OCI-LY7 (cell line): ENCODE measurements around the gene RFX7. TPM values are rescaled to one million over a fixed set of nuclear protein-coding genes. Genes with fewer than 3 reads are reported as not detected.

Experiments
- BruUV-seq: library from RNA; stranded (reverse); fragments of 400-500 nt; replicated peaks from 2 replicates; lab custom pipeline; 2021; lab: Mats Ljungman, UMichigan
- CTCF ChIA-PET: fragments of 300-600 bp; sonication (Branson Sonifier 250); formaldehyde crosslinking; loops from one replicate; lab custom pipeline; 2022; ENCODE audit warnings: antibody characterized with exemption; ENCODE audit not compliant: unreplicated experiment; lab: Charles Lee
- POLR2A ChIA-PET: fragments of 300-600 bp; sonication (Branson Sonifier 250); formaldehyde crosslinking; loops from one replicate; lab custom pipeline; 2022; ENCODE audit warnings: antibody characterized with exemption; lab: Charles Lee
- DNase-seq: peaks from one replicate; pipeline ENCODE4 v3.0.0-alpha.2; 2015; ENCODE audit warnings: low spot score
- H2AFZ ChIP-seq: fragments of 200-600 bp; sonication (generic), shearing (Covaris generic); 2 replicates; pipeline ENCODE4 v1.6.1; 2014; ENCODE audit warnings: mild to moderate bottlenecking, antibody characterized with exemption, low read length, moderate library complexity
- H3K27ac ChIP-seq: fragments of 200-600 bp; sonication (generic); 2 replicates; pipeline ENCODE4 v1.5.1; 2014; ENCODE audit warnings: mixed run types, low read depth, mild to moderate bottlenecking, moderate library complexity, low read length, inconsistent platforms; ENCODE audit not compliant: poor library complexity, severe bottlenecking
- H3K36me3 ChIP-seq: fragments of 200-600 bp; sonication (generic); 2 replicates; pipeline ENCODE4 v1.6.1; 2014; ENCODE audit warnings: mild to moderate bottlenecking, antibody characterized with exemption, low read length, moderate library complexity, mixed read lengths; ENCODE audit not compliant: insufficient read depth
- H3K4me1 ChIP-seq: fragments of 200-600 bp; sonication (generic); 2 replicates; pipeline ENCODE4 v1.5.1; 2014; ENCODE audit warnings: mild to moderate bottlenecking, low read length; ENCODE audit not compliant: insufficient read depth, poor library complexity, severe bottlenecking
- H3K4me2 ChIP-seq: fragments of 200-600 bp; sonication (generic); 2 replicates; pipeline ENCODE4 v1.6.1; 2014; ENCODE audit warnings: mild to moderate bottlenecking, low read length
- H3K4me3 ChIP-seq: fragments of 200-600 bp; sonication (generic); 2 replicates; pipeline ENCODE4 v1.5.1; 2014; ENCODE audit warnings: mild to moderate bottlenecking, low read depth, low read length; ENCODE audit not compliant: poor library complexity, severe bottlenecking
- H3K79me2 ChIP-seq: fragments of 200-600 bp; sonication (generic); 2 replicates; pipeline ENCODE4 v1.6.1; 2016; ENCODE audit warnings: low read depth, mild to moderate bottlenecking, low read length, moderate library complexity, mixed read lengths; ENCODE audit not compliant: insufficient read depth
- H3K9me2 ChIP-seq: fragments of 200-600 bp; sonication (generic); 2 replicates; pipeline ENCODE4 v1.6.1; 2016; ENCODE audit warnings: mild to moderate bottlenecking, low read length, mixed read lengths; ENCODE audit not compliant: insufficient read depth
- H3K9me3 ChIP-seq: fragments of 200-600 bp; sonication (generic); 2 replicates; pipeline ENCODE4 v1.6.1; 2014; ENCODE audit warnings: mild to moderate bottlenecking, mixed run types, low read length, mixed read lengths
- H4K20me1 ChIP-seq: fragments of 200-600 bp; sonication (generic); 2 replicates; pipeline ENCODE4 v1.6.1; 2014; ENCODE audit warnings: mild to moderate bottlenecking, antibody characterized with exemption, low read length, moderate library complexity, mixed read lengths; ENCODE audit not compliant: insufficient read depth
- EZH2phosphoT487 ChIP-seq: fragments of 200-600 bp; sonication (generic); IDR thresholded peaks from 2 replicates; pipeline ENCODE4 v1.6.1; 2018; ENCODE audit warnings: low read depth, borderline replicate concordance, mild to moderate bottlenecking, mixed run types, antibody characterized with exemption, low read length, moderate library complexity, mixed read lengths
- intact Hi-C: fragments of 100-400 bp; cut with micrococcal nuclease; formaldehyde crosslinking; loops from one replicate; pipeline ENCODE4 v1.10.0; 2022; ENCODE audit not compliant: unreplicated experiment
- total RNA-seq, 2 experiments: library from RNA; depleted of rRNA in 1 of 2; stranded (reverse); fragments of >200 nt in 1 of 2; shearing (Covaris generic) in 1 of 2; gene quantifications; 2 replicates each; pipeline ENCODE4 v1.2.3, GENCODE V29; 2014 to 2022
- TF ChIP-seq, protein P1 (sequence below): fragments of 200-600 bp; sonication (generic); conservative IDR thresholded peaks from 2 replicates; pipeline ENCODE4 v1.5.1; 2014; ENCODE audit warnings: mild to moderate bottlenecking, antibody characterized with exemption, low read length, moderate library complexity, mixed read lengths

RFX7 gene
- total RNA-seq, 2 experiments from 2014 or later = 10.3 to 33.9 TPM

DNA sequence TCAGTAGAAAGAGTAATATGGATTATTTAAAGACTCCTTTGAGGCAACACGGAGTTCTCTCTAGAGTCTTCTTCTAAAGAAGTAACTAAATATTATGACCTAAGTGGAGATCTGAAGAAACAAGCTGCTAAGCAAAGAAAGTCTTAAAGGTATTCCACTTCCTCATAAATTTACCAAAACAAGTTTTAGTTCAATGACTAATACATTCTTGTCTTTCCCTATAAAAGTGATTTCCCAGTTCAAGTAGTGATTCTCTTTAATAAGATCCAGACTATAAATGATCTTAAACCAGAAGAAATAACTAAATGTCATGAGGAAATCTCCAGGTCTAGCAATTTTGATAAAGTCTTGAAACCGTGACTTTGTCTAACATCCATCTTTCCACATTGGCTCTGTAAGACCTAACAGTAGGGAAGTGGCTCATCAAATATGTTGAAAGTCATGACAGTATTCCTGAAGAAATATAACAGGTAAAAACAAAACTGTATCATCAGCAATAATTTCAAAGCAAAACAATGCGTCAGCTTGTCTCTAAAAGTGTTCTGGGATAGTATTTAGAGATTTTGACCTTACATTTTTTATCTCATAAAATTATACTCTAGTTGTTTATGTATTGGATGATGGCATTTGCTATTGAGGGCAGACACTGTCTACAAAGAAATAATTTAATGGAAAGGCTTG is 198.5 kb downstream of the RFX7 start:
- POLR2A ChIA-PET = interaction anchor here (1.2 kb wide), 1 partner anchor 16 kb away, joined by 3 read pairs; no protein-coding TSS in a partner anchor

DNA sequence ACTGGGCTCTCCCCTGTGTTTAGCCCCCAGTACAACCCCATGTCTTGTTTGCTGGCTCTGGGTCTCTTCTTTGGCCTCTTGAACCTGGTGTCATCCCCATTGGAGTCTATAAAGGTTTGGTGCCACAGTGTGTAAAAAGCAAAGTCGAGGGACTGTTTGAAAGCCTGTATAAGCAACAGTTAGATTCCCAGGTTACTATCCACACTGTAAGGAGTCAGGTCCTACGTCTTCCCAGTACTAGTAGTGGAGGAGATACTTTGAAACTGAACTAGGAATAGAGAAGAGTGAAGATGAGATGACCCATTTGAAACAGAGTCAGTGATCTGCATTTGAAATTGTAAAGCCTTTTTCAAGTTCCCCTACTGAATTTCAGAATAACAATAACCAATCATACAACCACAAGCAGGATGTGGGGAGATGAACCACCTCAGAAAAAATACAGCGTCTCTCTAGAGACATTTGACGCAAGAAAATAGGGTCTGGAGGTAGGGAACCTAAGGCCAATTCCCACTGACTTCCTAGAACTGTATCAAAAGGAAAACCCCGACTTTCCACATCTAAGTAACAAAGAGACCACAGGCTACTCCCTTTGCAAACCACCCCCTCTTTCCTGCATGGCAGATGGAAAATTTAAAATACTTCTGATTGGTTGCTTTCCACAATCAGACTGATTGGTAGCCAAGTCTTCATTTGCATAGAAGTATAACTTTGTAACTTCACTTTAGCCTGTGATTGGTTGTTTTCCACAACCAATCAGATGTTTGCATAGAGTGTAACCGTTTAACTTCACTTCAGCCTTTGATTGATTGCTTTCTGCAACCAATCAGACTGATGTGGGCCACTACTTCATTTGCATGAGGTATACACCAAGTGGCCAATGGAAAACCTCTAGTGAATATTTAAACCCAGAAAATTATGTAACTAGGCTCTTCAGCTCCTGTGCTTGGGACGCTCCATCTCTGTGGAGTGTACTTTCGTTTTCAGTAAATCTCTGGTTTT is 200.4 kb downstream of the RFX7 start:
- H3K4me2 ChIP-seq = no peak overlapping the region
- H3K27ac ChIP-seq = no peak overlapping the region
- H3K4me1 ChIP-seq = no peaks in the 10 kb centered on the region
- H4K20me1 ChIP-seq = no peaks in the 10 kb centered on the region
- no peaks in the 10 kb centered on the region for H3K9me3 ChIP-seq
- no TSS peak for BruUV-seq
- H3K9me2 ChIP-seq = no peaks in the 10 kb centered on the region
- intact Hi-C loops = no loop called here
- TF ChIP-seq, protein P1, sequence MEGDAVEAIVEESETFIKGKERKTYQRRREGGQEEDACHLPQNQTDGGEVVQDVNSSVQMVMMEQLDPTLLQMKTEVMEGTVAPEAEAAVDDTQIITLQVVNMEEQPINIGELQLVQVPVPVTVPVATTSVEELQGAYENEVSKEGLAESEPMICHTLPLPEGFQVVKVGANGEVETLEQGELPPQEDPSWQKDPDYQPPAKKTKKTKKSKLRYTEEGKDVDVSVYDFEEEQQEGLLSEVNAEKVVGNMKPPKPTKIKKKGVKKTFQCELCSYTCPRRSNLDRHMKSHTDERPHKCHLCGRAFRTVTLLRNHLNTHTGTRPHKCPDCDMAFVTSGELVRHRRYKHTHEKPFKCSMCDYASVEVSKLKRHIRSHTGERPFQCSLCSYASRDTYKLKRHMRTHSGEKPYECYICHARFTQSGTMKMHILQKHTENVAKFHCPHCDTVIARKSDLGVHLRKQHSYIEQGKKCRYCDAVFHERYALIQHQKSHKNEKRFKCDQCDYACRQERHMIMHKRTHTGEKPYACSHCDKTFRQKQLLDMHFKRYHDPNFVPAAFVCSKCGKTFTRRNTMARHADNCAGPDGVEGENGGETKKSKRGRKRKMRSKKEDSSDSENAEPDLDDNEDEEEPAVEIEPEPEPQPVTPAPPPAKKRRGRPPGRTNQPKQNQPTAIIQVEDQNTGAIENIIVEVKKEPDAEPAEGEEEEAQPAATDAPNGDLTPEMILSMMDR = no peak
- no peak for TF ChIP-seq EZH2phosphoT487
- H3K4me3 ChIP-seq = no peak overlapping the region
- no peaks in the 10 kb centered on the region for H3K36me3 ChIP-seq
- ChIA-PET POLR2A (no interaction called here), CTCF (no interaction called here)
- H3K79me2 ChIP-seq = no peaks in the 10 kb centered on the region
- H2AFZ ChIP-seq = no peak overlapping the region
- no peak for DNase-seq

More for the DNA sequence above, 198.5 kb downstream of the RFX7 start:
- no peaks in the 10 kb centered on the region for H3K9me3 ChIP-seq
- H3K79me2 ChIP-seq = no peaks in the 10 kb centered on the region
- H3K36me3 ChIP-seq = no peaks in the 10 kb centered on the region
- H3K27ac ChIP-seq = no peak overlapping the region
- no TSS peak for BruUV-seq
- H3K4me2 ChIP-seq = no peak overlapping the region
- TF ChIP-seq EZH2phosphoT487 = no peak
- TF ChIP-seq, protein P1 = no peak
- H3K4me3 ChIP-seq = no peak overlapping the region
- intact Hi-C loops = no loop called here
- CTCF ChIA-PET = no interaction called here
- no peaks in the 10 kb centered on the region for H3K4me1 ChIP-seq
- H4K20me1 ChIP-seq = no peaks in the 10 kb centered on the region
- no peak overlapping the region for H2AFZ ChIP-seq
- H3K9me2 ChIP-seq = no peaks in the 10 kb centered on the region
- no peak for DNase-seq
